Tongue (tissue), 2 donors: ENCODE results near the gene STK39. TPM values are rescaled to one million over a fixed set of nuclear protein-coding genes. Genes with fewer than 3 reads are reported as not detected.

ENCODE experiments used
- DNase-seq: peaks from one replicate; pipeline ENCODE4 v3.0.0-alpha.2; 2015
- total RNA-seq: library from RNA; depleted of rRNA; stranded (reverse); fragments of >200 nt; gene quantifications from one replicate; pipeline ENCODE4 v1.2.3, GENCODE V29; 2014

STK39 gene
- total RNA-seq, 1 donor from 2014 or later, result 26.4 TPM

GRCh38 chr2:168241746-168242145, 5.6 kb downstream of the STK39 start:
- no peak for DNase-seq

- no peak for DNase-seq
Observed at GRCh38 chr2:168241208-168241607, 6.2 kb downstream of the STK39 start.

GRCh38 chr2:168239281-168239680, 8.1 kb downstream of the STK39 start:
- DNase-seq, result no peak

GRCh38 chr2:168237741-168238140, 9.7 kb downstream of the STK39 start:
- DNase-seq, result no peak

- DNase-seq, result no peak
Observed at GRCh38 chr2:168234407-168235085, 12.8 kb downstream of the STK39 start.

GRCh38 chr2:168233726-168234406, 13.5 kb downstream of the STK39 start:
- DNase-seq, result no peak

- no peak for DNase-seq
Observed at GRCh38 chr2:168233166-168233565, 14.2 kb downstream of the STK39 start.

- peak; percentile 33 for DNase-seq
Observed at GRCh38 chr2:168231609-168232241, 15.7 kb downstream of the STK39 start.

GRCh38 chr2:168230389-168230788, 17.0 kb downstream of the STK39 start:
- no peak for DNase-seq

- no peak for DNase-seq
Observed at GRCh38 chr2:168224346-168224745, 23.0 kb downstream of the STK39 start.

- no peak for DNase-seq
Observed at GRCh38 chr2:168222088-168222487, 25.3 kb downstream of the STK39 start.

- no peak for DNase-seq
Observed at GRCh38 chr2:168220965-168221819, 26.2 kb downstream of the STK39 start.

- DNase-seq, result no peak
Observed at GRCh38 chr2:168217920-168218319, 29.5 kb downstream of the STK39 start.

GRCh38 chr2:168216351-168217005, 30.9 kb downstream of the STK39 start:
- DNase-seq, result no peak

- no peak for DNase-seq
Observed at GRCh38 chr2:168215813-168216212, 31.6 kb downstream of the STK39 start.

GRCh38 chr2:168212866-168213265, 34.5 kb downstream of the STK39 start:
- no peak for DNase-seq

GRCh38 chr2:168212167-168212566, 35.2 kb downstream of the STK39 start:
- DNase-seq, result no peak

- no peak for DNase-seq
Observed at GRCh38 chr2:168211664-168212163, 35.7 kb downstream of the STK39 start.

GRCh38 chr2:168210895-168211570, 36.4 kb downstream of the STK39 start:
- DNase-seq, result no peak

GRCh38 chr2:168210216-168210894, 37.0 kb downstream of the STK39 start:
- no peak for DNase-seq

- no peak for DNase-seq
Observed at GRCh38 chr2:168208652-168209051, 38.7 kb downstream of the STK39 start.
